Ammon's horn (tissue), 1 donor: ENCODE data around the gene EIPR1.
"Not testable (repeated sequence)": the region's sequence is repeated elsewhere in the genome, so short reads cannot be mapped to it uniquely, and the experiment has no call there.

Experiments
- DNase-seq: peaks from one replicate; pipeline ENCODE4 v3.0.0-alpha.2; 2016; ENCODE audit warnings: low spot score

EIPR1 gene

GRCh38 chr2:3357926-3358325, 19.7 kb downstream of the EIPR1 start:
- DNase-seq, result no peak

GRCh38 chr2:3357446-3357845, 20.2 kb downstream of the EIPR1 start:
- DNase-seq, result not testable (repeated sequence)

DNA sequence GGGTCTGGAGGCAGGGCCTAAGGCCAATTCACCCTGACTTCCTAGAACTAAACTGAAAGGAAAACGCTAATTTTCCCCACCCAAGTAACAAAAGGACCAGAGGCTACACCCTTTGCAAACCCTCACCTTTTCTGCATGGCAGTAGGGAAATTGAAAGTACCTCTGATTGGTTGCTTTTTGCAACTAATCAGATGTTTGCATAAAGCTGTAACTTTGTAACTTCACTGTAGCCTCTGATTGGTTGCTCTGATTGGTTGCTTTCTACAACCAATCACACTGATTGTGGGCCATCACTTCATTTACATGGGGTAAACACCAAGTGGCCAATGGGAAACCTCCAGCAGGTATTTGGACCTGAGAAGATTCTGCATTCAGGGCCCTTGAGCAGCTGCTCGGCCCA, 20.8 kb downstream of the EIPR1 start:
- DNase-seq, result no peak

DNA sequence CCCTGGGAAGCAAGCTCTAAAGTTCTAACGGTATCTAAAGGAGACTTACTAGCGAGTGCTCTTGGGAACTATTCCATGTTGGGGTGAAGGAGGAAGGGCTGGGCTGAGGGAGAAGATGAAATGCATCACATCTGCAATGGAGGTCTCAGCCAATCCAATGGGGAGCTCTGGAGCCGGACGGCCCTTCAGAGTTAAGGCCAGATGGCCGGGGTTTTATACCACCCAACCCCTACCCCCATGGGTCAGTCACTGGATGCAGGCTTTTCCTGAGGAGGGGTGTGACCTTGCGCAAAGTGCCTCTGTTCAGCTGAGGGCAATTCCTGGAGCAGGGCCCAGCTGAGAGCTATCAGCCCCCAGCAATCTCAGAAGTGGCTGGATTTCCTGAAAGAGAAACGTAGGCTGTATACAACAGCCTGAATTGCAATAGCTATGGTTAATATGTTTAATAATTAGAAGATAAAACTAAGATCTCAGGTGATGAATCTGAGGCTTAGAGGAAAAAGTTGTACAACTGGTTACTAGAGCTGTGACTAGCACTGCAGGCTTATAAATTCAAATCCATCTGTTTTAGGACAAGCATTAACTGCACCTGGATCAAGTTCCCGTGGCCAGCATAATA, 21.6 kb downstream of the EIPR1 start:
- no peak for DNase-seq

DNA sequence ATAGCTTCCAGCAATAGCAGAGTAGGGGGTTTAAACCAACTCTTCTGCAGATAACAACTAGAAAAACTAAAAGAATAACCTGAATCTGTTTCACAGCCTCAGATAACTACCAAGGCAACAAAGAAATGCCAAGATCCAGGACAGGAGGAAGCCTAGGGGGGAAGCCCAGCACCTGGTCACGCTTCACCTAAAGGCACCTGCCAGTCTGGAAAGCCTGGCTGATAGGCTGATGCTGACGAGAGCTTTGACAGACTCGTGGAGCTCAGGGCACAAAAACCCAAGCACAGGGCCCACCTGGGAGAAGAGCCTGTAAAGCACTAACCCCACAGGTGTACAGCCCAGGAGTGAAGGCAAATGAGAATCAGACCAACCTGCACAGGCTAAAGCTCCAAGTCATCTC, 22.6 kb downstream of the EIPR1 start:
- DNase-seq, result no peak

- peak; percentile 73 for DNase-seq
These were observed 28.4 kb downstream of the EIPR1 start for GRCh38 chr2:3349211-3349693.

DNA sequence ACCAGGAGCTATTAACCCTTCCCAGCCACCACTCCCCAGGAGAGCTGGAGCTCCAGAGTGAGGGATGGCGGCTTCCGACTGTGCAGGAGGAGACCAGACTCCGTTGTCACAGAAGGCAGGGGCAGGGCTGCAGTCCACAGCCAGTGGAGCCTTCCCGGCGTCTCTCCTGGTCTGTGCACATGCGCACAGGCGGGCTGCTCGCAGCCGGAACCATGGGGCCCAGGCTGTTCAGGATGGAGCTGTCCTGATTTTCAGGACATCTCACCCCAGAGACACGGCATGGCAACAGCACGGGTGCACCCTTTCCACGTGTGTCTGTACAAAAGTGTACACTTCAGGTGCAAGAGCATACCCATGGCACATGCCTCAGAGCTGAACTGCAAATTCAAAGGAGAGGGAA, 28.9 kb downstream of the EIPR1 start:
- DNase-seq, result peak; percentile 41

DNA sequence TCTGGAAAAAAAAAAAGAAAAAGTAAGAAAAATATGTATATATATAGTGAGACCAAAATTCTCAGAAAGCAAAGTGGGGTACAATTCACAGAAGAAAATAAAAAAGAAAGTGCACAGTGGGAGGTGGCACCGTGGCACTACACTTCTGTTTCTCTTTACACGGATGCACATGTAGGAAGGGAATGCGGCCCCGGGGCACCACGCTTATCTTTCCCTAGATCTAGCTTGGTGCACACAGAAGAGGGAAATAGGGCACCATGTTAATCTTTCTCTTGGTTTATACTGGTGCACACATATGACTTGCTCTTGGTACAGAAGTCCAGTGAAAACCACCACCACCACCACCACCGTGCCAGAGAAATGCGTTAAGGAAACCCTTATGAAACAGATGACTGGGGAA, 32.0 kb downstream of the EIPR1 start:
- no peak for DNase-seq

GRCh38 chr2:3344897-3345296, 32.7 kb downstream of the EIPR1 start:
- no peak for DNase-seq

DNA sequence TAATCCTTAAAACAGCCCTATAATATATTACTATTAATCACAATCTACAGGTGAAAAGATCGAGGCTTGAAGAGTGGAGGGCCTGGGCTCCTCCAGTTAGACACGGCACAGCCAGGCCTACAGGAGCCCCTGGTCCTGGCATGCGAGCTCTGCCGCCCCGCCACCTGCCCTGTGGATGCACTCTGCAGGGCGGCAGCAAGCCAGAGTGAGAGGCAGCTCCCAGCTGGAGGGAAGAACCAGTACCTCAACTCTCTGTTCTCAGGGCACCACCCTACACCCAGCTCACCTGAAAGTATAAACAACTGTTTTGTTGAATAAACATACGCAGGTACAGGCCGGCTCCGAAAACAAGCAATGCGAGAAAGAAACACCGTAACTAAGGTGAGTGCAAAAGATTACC, 34.6 kb downstream of the EIPR1 start:
- DNase-seq, result no peak

GRCh38 chr2:3342324-3342723, 35.3 kb downstream of the EIPR1 start:
- DNase-seq, result no peak

DNA sequence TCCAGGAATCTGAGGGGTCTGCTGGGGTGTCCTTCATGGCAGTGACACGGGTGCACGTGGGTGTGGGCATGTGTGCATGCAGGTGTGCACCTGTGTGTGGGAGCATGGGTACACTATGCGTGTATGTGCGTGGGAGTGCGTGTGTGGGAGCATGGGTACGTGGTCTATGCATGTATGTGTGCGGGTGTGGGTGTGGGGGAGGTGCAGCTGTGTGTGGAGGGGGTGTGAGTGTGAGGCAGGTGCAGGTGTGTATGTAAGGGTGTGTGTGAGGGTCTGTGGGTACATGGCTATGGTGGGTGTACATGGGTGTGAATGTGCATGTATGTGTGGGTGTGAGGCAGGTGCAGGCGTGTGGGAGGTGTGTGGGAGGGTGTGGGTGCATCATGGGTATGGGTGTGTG, 36.3 kb downstream of the EIPR1 start:
- no peak for DNase-seq

DNA sequence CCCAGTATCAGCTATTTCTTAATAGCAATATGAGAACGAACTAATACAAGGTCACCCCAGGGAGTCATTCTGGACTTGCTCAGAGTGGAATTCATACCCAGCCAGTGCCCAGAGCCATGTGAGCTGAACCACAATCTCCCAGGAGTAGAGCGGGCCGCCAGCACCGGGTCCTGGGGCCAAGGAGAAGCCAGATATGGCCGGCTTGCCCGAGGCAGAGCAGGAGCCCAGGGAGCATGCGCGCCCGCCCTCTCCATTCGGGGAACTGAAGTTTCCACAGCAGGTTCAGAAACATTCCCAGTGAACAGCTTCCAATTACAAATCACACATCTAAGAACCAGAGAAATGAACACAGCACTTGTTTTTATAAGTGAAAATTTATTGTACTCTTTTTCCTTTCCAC, 37.5 kb downstream of the EIPR1 start:
- DNase-seq, result no peak

DNA sequence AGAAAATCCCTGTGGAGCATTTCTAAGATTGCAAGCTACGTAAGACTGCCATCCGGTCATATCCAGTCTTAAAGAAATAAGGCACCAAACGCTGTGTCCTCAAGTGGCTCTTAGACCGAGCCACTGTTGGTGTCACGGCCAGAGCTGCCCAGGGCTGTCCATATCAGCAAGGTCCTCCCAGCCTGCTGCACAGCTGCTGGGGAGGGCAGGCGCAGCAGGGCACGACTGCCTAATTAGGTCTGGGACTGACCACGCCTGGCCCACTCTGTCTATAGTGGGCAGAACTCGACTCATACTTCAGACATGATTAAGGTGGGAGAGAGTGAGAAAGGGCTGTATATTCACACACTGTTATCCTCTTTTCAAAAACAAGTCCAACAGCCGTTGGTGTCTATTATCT, 39.3 kb downstream of the EIPR1 start:
- no peak for DNase-seq

- no peak for DNase-seq
These were observed 40.8 kb downstream of the EIPR1 start for GRCh38 chr2:3336844-3337243.

- DNase-seq, result no peak
These were observed 42.9 kb downstream of the EIPR1 start for GRCh38 chr2:3334392-3335345.

DNA sequence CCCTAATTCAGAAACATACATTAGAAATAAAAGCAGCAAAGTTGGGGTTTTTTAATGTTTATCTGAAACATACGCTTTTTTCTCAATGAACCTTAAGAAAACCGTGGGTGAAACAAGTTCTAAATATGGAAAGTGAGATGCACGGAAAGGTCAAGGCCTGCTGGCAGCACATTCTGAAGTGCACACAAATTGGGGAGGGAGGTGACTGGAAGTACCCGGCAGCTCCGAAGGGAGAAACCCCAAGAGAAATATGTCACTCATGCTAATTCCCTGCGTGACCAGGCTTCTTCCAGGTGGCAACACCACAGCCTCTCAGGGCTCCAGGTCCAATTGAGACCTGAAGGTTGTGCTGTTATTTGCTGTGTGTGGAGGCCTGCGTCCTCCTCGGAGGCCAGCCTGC, 45.5 kb downstream of the EIPR1 start:
- no peak for DNase-seq

DNA sequence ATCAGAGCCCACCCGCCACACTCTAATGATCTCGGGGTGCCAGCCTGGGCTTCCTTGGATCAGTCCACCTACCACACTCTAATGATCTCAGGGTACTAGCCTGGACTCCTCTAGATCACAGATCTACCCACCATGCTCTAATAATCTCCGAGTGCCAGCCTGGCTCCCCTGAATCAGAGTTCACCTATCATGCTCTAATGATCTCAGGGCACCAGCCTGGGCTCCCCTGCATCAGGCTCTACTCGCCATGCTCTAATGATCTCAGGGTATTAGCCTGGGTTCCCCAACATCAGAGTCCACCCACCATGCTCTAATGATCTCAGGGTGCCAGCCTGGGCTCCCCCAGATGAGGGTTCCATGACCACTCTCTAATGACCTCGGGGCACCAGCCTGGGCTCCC, 48.1 kb downstream of the EIPR1 start:
- DNase-seq, result no peak

DNA sequence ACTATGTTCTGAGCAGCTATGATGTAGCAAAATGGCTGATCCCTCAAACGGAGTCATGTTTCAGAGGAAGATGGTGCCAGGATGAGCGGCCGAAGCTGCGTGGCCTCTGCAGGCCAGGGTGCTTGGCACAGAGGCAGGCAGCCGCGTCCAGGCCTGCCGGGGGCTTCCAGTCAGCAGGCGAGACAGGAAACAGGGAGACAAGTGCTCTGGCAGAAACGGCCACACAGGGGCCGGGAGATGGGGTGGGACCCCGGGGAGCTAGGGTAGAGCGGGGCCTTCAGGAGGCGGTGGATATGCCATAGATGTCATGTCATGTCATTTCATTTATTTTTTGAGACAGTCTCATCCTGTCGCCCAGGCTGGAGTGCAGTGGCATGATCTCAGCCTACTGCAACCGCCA, 50.7 kb downstream of the EIPR1 start:
- DNase-seq, result no peak

- no peak for DNase-seq
These were observed 51.5 kb downstream of the EIPR1 start for GRCh38 chr2:3326182-3326537.

DNA sequence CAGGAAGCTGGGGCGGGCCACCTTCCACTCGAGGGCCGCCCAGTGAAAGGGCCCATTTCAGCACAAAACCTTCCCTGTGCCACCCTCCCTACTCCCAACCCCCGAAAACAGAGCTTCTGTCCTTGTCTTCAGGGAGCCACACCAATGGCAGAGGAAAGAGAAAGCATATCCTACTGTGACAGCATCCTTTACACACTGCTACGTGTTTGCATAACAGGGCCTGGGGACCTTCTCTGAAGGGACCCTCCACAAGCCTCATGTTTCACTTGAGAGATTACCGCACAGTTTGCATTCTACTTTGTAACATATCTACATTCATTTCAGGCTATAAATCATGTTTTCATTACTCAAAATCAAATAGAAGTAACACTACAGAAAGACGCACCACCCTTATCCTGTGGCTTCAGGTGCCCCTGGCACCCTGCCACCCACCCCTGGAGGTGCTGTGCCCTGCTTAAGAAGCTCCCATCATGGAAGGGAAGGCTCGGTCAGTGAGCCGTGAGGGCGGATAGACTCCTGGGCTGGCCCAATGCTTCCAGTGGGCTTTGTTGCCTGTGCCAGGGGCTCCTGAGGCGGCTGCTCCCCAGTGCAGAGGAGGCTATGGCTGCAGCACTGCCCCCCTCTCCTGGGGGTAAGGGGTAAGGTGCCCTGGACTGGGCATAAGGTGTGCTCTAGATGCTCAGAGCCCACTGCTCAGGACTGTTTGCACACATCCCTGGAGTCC, 52.0 kb downstream of the EIPR1 start:
- no peak for DNase-seq

GRCh38 chr2:3324404-3325281, 53.0 kb downstream of the EIPR1 start:
- DNase-seq, result no peak
